Upper lobe of left lung (tissue), 4 donors: ENCODE data around the gene DPYSL3.

Source experiments
- EP300 ChIP-seq, 4 donors: sonication (generic); formaldehyde crosslinking; IDR thresholded peaks; one replicate each; pipeline ENCODE4 v1.5.1; 2017; ENCODE audit warnings: antibody characterized with exemption in 4 of 4, control low read depth in 2 of 4
- POLR2A ChIP-seq, 4 donors: fragments of 450-650 bp; IDR thresholded peaks; one replicate each; pipeline ENCODE4 v1.5.1; 2016 to 2017; ENCODE audit warnings: antibody characterized with exemption in 4 of 4, mild to moderate bottlenecking in 2 of 4
- POLR2AphosphoS5 ChIP-seq, 2 donors: sonication (generic); formaldehyde crosslinking; IDR thresholded peaks; one replicate each; pipeline ENCODE4 v1.5.1; 2017; ENCODE audit warnings: antibody characterized with exemption in 2 of 2
- TF ChIP-seq, protein P1 (sequence below), 6 experiments: fragments of 450-650 bp in 4 of 6; fragments of 200-600 bp in 2 of 6; sonication (generic) in 2 of 6; IDR thresholded peaks; one replicate each; pipeline ENCODE4 v1.5.1; 2016 to 2019; ENCODE audit warnings: antibody characterized with exemption in 6 of 6

- TF ChIP-seq POLR2AphosphoS5 (IDR thresholded peaks at IDR 0.05) (no peak), POLR2A (IDR thresholded peaks at IDR 0.05) (no peak), EP300 (IDR thresholded peaks at IDR 0.05) (no peak)
- TF ChIP-seq, protein P1, sequence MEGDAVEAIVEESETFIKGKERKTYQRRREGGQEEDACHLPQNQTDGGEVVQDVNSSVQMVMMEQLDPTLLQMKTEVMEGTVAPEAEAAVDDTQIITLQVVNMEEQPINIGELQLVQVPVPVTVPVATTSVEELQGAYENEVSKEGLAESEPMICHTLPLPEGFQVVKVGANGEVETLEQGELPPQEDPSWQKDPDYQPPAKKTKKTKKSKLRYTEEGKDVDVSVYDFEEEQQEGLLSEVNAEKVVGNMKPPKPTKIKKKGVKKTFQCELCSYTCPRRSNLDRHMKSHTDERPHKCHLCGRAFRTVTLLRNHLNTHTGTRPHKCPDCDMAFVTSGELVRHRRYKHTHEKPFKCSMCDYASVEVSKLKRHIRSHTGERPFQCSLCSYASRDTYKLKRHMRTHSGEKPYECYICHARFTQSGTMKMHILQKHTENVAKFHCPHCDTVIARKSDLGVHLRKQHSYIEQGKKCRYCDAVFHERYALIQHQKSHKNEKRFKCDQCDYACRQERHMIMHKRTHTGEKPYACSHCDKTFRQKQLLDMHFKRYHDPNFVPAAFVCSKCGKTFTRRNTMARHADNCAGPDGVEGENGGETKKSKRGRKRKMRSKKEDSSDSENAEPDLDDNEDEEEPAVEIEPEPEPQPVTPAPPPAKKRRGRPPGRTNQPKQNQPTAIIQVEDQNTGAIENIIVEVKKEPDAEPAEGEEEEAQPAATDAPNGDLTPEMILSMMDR (IDR thresholded peaks at IDR 0.05): no peak
Observed at GRCh38 chr5:147397616-147398015, 112.3 kb downstream of the DPYSL3 start.
